Mammary epithelial cell (primary cell): ENCODE data around the gene GABRB2.

Experiments used
- EZH2 ChIP-seq: IDR thresholded peaks from 2 replicates; pipeline ENCODE4 v1.6.1; 2012; ENCODE audit warnings: low read length, inconsistent platforms, borderline replicate concordance
- TF ChIP-seq, protein P1 (sequence below), 2 donors: IDR thresholded peaks in 1 of 2; conservative IDR thresholded peaks in 1 of 2; 2 replicates each; pipeline ENCODE4 v1.5.1; 2011 to 2012; ENCODE audit warnings: inconsistent platforms in 2 of 2, low read length in 2 of 2, mild to moderate bottlenecking in 2 of 2, control low read depth in 1 of 2, low read depth in 1 of 2; ENCODE audit not compliant: insufficient read depth in 1 of 2; ENCODE audit errors: extremely low read depth in 1 of 2

DNA sequence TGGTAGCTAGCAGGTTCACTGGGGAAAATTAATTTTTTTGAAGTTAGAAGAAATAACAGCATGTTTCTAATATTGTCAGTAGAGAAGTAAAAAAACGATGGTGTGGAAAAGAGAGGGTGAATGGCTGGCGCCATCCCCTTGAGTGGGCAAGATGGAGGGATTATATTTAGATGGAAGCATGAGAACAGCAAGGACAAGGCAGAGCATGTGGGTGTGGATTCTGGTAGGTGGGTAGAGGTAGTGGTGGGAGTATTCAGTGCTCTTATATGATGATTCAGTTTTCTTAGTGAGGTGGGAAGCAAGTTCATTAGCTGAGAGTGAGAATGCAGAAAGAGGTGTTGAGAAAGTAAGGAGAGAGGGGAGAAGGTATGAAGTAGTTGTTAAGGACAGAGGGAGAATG, 188.1 kb downstream of the GABRB2 start:
- TF ChIP-seq, protein P1, sequence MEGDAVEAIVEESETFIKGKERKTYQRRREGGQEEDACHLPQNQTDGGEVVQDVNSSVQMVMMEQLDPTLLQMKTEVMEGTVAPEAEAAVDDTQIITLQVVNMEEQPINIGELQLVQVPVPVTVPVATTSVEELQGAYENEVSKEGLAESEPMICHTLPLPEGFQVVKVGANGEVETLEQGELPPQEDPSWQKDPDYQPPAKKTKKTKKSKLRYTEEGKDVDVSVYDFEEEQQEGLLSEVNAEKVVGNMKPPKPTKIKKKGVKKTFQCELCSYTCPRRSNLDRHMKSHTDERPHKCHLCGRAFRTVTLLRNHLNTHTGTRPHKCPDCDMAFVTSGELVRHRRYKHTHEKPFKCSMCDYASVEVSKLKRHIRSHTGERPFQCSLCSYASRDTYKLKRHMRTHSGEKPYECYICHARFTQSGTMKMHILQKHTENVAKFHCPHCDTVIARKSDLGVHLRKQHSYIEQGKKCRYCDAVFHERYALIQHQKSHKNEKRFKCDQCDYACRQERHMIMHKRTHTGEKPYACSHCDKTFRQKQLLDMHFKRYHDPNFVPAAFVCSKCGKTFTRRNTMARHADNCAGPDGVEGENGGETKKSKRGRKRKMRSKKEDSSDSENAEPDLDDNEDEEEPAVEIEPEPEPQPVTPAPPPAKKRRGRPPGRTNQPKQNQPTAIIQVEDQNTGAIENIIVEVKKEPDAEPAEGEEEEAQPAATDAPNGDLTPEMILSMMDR (conservative IDR thresholded peaks at IDR 0.05 in 1 of 2, IDR thresholded peaks at IDR 0.05 in 1 of 2; ENCODE audit: extremely low read depth in 1 of 2, insufficient read depth in 1 of 2, low read depth in 1 of 2, low read length in 2 of 2), result no peak
- TF ChIP-seq EZH2, result no peak
